Psoas muscle (tissue), 8 donors: ENCODE data around the gene SLC12A3. TPM values are rescaled to one million over a fixed set of nuclear protein-coding genes. Genes with fewer than 3 reads are reported as not detected.
A peak's percentile ranks its signal among the peaks of the same experiment; 100 is the strongest.

Experiments used
- ATAC-seq, 4 donors: fragments of 200-7000 bp; cut with Tn5 transposase; one replicate each; pipeline ENCODE4 v1.9.1; 2020; ENCODE audit warnings: moderate library complexity in 3 of 4, mild to moderate bottlenecking in 2 of 4
- DNase-seq, 2 donors: peaks; one replicate each; pipeline ENCODE4 v3.0.0-alpha.2; 2020
- H3K27ac ChIP-seq: fragments of 200-600 bp; one replicate; pipeline ENCODE4 v1.8.0; 2022
- H3K27me3 ChIP-seq, 3 donors: fragments of 200-600 bp in 1 of 3; one replicate each; pipeline versions ENCODE4 v1.6.1 to v1.8.0; 2013 to 2022; ENCODE audit warnings: low read length in 2 of 3, mild to moderate bottlenecking in 2 of 3, moderate library complexity in 1 of 3; ENCODE audit not compliant: insufficient read depth in 3 of 3
- H3K36me3 ChIP-seq, 2 donors: fragments of 200-600 bp in 1 of 2; one replicate each; pipeline versions ENCODE4 v1.6.1 to v1.8.0; 2013 to 2022; ENCODE audit warnings: low read depth in 1 of 2, mild to moderate bottlenecking in 1 of 2, moderate library complexity in 1 of 2; ENCODE audit not compliant: insufficient read depth in 1 of 2
- H3K4me1 ChIP-seq: fragments of 200-600 bp; one replicate; pipeline ENCODE4 v1.8.0; 2022
- H3K4me3 ChIP-seq: fragments of 200-600 bp; one replicate; pipeline ENCODE4 v1.8.0; 2022; ENCODE audit warnings: mild to moderate bottlenecking
- H3K9me3 ChIP-seq: fragments of 200-600 bp; one replicate; pipeline ENCODE4 v1.8.0; 2022
- WGBS, 3 donors: extraction: QIAGEN DNeasy Blood & Tissue Kit; methylation state at CpG; one replicate each; pipeline versions ENCODE4 v1.1.6 to v1.1.7; 2013; 5-methylcytosine and 5-hydroxymethylcytosine counted together
- intact Hi-C, 2 donors: fragments of 100-400 bp; cut with DNase I; formaldehyde crosslinking; loops; one replicate each; pipeline versions ENCODE4 v1.11.0 to v1.14.2; 2022
- polyA plus RNA-seq, 3 donors: library from polyadenylated mRNA; stranded (reverse); fragments of 200-250 nt; gene quantifications; one replicate each; pipeline ENCODE4 v1.2.3, GENCODE V29; 2013
- total RNA-seq, 4 donors: library from RNA; stranded (reverse); fragmentation: NEBNext Ultra II Directional in 2 of 4; extraction: Animal tissue kit (Norgen Biotek cat#: 25700) in 2 of 4; gene quantifications; one replicate each; pipeline versions ENCODE4 v1.2.1 to v1.2.4, GENCODE V29; 2021 to 2023
- TF ChIP-seq, protein P1 (sequence below): fragments of 200-600 bp; IDR thresholded peaks from one replicate; pipeline ENCODE4 v1.8.0; 2022; ENCODE audit warnings: antibody characterized with exemption
- donor health status: healthy with polysubstance abuse.
- donor health status: DM: no; HTN: no; CAD: no; lungs with moderate emphysema.
- donor health status: Bipolar disorder and iron deficiency.
- donor health status: healthy.
- donor health status: DM: yes; HTN: yes; CAD: no.
- donor health status: DM: no; HTN: no; CAD: no.
- donor health status: DM: no; HTN: no; CAD: no.
- donor health status: DM: yes; HTN: yes; CAD: no.

Gene SLC12A3
- total and polyA plus RNA-seq, 7 donors = 0.01 to 0.06 TPM; not detected in 5

DNA sequence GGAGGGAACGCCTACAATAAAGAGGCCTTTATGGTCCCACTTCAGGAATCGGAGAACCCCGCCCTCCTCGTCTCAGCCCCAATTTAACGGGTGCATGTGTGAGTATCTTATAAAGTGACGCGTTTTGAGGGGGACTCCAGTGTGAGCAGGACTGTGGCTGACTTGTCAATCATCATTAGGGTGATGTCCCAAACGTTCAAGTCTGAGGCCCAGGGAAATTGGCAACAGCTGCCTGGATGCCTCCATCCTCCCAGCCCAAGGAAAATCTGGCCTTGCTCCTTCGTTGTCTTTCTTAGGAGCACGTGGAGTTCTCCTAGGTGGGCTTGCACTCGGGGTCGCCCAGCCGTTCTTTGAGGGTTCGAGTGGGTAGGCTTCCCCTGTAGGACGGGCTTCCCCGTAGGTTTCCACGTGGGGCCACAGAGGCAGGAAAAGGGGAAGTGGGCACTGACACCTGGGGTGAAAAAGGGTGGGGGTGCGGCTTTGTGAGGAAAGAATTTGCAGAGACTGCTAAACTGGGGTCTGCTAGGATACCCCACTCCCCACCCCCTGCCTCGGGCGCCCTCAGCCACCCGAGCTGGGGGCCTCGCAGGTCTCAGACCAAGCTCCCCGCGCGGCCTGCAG is 66.4 kb downstream of the SLC12A3 start:
- peak in 1 of 4 donors; percentile 0 for ATAC-seq
- Histone ChIP-seq H3K27me3 (no peaks in the 10 kb centered on the region), H3K4me1 (peaks cover 33% of the 10 kb centered on the region), H3K4me3 (peak overlapping the region; percentile 92), H3K27ac (peak overlapping the region; percentile 99), H3K9me3 (no peaks in the 10 kb centered on the region), H3K36me3 (peaks cover 0 to 17% of the 10 kb centered on the region in 2 donors)
- 17 to 20% (median 18%) methylated on average over 22 to 25 of the region's 25 CpGs for WGBS, 3 donors
- intact Hi-C loops = no loop called here
- DNase-seq = no peak
- TF ChIP-seq, protein P1, sequence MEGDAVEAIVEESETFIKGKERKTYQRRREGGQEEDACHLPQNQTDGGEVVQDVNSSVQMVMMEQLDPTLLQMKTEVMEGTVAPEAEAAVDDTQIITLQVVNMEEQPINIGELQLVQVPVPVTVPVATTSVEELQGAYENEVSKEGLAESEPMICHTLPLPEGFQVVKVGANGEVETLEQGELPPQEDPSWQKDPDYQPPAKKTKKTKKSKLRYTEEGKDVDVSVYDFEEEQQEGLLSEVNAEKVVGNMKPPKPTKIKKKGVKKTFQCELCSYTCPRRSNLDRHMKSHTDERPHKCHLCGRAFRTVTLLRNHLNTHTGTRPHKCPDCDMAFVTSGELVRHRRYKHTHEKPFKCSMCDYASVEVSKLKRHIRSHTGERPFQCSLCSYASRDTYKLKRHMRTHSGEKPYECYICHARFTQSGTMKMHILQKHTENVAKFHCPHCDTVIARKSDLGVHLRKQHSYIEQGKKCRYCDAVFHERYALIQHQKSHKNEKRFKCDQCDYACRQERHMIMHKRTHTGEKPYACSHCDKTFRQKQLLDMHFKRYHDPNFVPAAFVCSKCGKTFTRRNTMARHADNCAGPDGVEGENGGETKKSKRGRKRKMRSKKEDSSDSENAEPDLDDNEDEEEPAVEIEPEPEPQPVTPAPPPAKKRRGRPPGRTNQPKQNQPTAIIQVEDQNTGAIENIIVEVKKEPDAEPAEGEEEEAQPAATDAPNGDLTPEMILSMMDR = no peak

DNA sequence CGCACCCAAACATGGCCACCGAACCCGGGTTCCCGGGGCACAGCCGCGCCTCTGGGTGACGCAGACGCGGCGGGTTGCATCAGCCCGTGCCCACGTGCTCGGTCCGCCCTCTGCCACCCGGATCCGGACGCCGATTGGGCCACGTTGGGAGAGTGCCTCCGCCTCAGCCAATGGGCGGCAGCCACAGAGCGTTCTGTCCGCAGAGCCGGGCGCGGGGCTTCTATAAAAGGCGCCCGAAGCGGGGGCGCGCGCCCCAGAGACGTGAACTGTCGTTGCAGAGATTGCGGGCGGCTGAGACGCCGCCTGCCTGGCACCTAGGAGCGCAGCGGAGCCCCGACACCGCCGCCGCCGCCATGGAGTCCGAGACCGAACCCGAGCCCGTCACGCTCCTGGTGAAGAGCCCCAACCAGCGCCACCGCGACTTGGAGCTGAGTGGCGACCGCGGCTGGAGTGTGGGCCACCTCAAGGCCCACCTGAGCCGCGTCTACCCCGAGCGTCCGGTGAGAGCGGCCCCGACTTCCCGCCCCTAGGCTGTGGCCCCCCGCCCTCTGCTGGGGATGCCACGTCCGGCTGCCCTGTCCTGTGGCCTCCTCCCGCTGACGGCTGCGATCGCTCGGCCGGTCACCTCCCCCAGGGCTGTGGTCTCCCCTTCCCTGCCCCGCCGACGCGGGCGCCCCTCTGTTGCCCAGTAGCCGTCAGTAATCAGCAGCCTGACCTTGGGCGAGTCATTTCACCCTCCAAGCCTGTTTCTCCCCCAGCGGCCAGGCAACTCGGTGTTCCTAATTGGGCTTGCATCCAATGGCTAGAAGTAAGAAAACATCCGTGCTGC is 67.1 kb downstream of the SLC12A3 start, which contains the start of gene HERPUD1:
Gene HERPUD1, plus strand, starts transcription at position 251 of the 829 bp plus-strand sequence. Its CDS starts 103 bp downstream, at position 354.
- intact Hi-C loops = no loop called here
- Histone ChIP-seq H3K27ac (peak within 1 kb of the TSS; percentile 99), H3K4me3 (peak within 1 kb of the TSS; percentile 92), H3K27me3 (no peaks in the 10 kb centered on the region), H3K4me1 (peaks cover 36% of the 10 kb centered on the region), H3K36me3 (peaks cover 2 to 24% of the 10 kb centered on the region in 2 donors), H3K9me3 (no peaks in the 10 kb centered on the region)
- DNase-seq = peak; percentile 99 to 100
- 0% methylated on average over 65 to 83 of the region's 83 CpGs for WGBS, 3 donors
- peak; percentile 92 to 96 (median 94) for ATAC-seq
- TF ChIP-seq, protein P1 = no peak

DNA sequence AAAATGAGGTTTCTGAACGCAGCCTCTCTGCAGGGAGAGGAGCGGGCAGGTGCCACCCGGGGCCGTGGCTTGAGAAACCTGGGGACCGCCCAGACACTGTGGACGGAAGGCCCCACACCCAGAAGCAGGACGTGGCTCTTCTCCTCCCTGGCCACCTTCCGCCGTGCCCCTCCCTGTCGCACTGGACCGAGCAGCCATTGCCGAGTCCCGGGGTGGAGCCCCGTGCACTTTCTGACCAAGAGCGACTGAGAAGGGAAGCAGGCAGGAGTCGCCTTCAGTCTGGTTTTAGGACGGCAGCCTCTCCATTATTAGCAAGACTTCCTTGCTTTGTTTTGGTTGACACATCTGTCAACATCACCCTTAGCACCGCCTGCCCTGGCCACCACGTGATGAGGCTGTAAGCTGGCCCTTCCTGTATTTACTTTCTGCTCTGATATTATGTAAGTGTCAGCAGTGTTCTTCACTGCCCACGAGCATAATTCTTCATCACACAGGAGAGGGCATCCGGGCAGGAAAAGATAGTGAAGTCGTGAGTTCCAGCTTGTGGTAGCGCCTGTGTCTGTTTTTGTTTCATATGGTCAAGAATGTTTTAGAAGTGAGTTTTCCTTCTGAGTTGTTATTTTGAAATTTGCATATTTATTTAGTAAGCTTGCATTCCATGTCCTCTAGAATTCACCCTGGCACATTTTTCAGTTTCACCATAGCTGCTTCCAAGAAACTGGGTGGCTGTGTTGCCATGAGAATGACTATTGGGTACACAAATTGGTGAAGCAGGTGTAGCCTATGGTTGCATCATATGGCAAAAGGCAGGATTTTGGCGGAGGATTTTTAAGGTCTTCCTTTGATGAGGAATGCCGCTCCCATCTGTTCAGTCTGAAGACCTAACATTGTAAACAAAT is 68.0 kb downstream of the SLC12A3 start:
- intact Hi-C loops = loop anchor here in 1 of 2 donors (1.0 kb wide), 1 partner anchor 66 kb away; no protein-coding TSS in a partner anchor
- WGBS, 3 donors = 1% methylated on average over 20 to 25 of the region's 25 CpGs
- ATAC-seq = peak; percentile 72 to 82 (median 78)

More for the DNA sequence above, 68.0 kb downstream of the SLC12A3 start:
- H3K4me1 ChIP-seq = peaks cover 36% of the 10 kb centered on the region
- H3K9me3 ChIP-seq = no peaks in the 10 kb centered on the region
- TF ChIP-seq, protein P1 = no peak
- peak overlapping the region; percentile 92 for H3K4me3 ChIP-seq
- peak overlapping the region; percentile 99 for H3K27ac ChIP-seq
- H3K27me3 ChIP-seq = no peaks in the 10 kb centered on the region
- peak; percentile 74 to 89 for DNase-seq
- H3K36me3 ChIP-seq = peaks cover 2 to 33% of the 10 kb centered on the region in 2 donors
